ENCODE results near the gene SLC16A6.
"Not testable (repeated sequence)": the region's sequence is repeated elsewhere in the genome, so short reads cannot be mapped to it uniquely, and the experiment has no call there.

The SLC16A6 gene

DNA sequence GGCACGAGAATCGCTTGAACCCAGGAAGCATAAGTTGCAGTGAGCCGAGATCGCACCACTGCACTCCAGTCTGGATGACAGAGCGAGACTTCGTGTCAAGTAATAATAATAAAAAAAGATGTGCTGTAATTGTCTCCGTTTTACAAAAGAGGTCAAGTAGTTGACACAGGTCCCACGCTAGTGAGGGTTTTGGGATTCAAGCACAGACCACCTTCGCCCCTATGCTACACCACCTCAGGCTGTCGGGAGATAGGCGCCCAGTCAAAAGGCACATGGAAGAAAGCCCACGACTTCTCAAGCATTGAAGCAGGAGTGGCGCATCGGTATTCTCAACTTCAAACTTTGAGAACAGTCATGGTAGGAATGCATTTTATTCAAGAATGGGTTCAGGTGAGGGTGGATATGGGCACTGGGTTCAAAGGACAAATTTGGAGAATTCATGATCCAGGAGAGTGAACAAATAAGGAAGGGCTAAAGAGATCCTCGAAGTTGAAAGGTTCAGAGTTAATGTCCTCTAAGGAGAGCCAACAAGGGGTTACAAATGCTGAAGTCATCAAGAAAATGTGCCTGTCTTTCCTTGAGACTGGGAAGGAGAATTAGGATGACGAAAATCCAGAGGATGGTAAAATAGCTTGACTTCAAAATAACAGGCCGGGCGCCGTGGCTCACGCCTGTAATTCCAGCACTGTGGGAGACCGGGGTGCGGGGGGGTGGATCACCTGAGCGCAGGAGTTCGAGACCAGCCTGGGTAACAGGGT is 44.5 kb downstream of the SLC16A6 start:
- DNase-seq = no peak

DNA sequence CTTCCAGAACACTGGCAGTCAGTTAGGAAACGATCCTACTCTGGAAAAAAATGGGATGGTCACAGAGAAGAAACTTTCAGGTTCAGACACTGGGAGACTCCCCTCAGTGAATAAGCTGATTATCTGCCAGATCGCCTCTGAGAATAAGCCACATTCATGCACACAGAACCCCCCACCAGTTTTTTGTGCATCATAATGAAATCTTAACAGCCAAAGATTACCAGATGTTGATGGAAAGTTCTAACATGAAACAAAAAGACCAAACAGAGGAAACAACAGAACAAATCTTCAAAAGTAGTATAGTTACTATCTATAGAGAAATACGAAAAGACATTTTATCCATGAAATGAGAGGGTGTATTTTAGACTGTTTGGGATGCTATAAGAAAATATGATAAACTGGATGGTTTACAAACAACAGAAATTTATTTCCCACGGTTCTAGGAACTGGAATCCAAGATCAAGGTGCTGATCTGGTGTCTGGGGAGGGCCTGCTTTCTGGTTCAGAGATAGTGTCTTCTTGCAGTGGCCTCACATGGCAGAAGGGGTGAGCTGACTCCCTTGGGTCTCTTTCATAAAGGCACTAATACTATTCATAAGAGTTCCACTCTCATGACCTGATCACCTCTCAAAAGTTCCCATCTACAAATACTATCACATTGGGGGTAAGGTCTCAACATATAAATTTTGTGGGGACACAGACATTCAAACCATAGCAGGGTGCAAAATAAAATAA is 51.1 kb downstream of the SLC16A6 start:
- DNase-seq = no peak

- peak; percentile 83 for DNase-seq
These were observed 52.1 kb downstream of the SLC16A6 start for GRCh38 chr17:68238871-68239253.

GRCh38 chr17:68238164-68238870 is 52.6 kb downstream of the SLC16A6 start:
- peak; percentile 71 for DNase-seq

- DNase-seq = peak; percentile 84
These were observed 53.4 kb downstream of the SLC16A6 start for GRCh38 chr17:68237369-68238163.

GRCh38 chr17:68235336-68235791 is 55.6 kb downstream of the SLC16A6 start:
- not testable (repeated sequence) for DNase-seq

DNA sequence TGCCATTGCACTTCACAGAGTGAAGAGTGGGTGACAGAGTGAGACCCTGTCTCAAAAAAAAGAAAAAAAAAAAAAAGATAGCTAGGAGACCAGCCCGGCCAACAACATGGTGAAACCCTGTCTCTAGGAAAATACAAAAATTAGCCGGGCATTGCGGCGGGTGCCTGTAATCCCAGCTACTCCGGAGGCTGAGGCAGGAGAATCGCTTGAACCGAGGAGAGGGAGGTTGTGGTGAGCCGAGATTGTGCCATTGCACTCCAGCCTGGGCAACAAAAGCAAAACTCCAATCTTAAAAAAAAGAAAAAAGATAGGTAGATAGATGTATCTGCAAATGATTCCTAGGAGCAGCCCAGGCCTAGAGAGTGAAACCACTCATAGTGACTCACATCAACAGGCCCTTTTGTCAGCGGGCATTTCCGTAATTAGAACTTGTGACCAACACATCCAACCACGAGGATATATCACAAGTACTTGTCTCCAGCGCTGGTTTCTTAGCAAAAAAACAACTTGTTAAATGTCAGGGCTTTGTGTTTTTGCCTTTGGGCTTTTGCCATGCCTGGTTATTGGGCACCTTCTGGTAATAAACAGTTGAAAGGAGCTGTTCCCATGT is 56.1 kb downstream of the SLC16A6 start:
- peak; percentile 85 for DNase-seq

- DNase-seq = not testable (repeated sequence)
These were observed 58.2 kb downstream of the SLC16A6 start for GRCh38 chr17:68232741-68233140.

GRCh38 chr17:68231541-68231940 is 59.4 kb downstream of the SLC16A6 start:
- no peak for DNase-seq

DNA sequence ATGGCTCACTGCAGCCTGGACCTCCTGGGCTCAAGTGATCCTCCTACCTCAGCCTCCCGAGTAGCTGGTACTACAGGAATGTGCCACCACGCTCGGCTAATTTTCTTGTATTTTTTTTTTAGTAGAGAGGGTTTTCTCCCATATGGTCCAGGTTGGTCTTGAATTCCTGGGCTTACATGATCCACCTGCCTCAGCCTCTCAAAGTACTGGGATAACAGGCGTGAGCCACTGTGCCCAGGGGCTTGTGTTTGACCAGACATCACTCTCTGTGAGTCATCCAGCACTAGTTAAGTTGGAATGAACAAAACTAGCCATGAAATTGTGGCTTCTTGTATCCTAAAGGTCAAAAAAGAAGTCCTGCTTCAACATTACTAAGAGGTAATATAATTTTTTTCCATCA is 59.8 kb downstream of the SLC16A6 start:
- DNase-seq = not testable (repeated sequence)

GRCh38 chr17:68229619-68230018 is 61.3 kb downstream of the SLC16A6 start:
- DNase-seq = no peak

DNA sequence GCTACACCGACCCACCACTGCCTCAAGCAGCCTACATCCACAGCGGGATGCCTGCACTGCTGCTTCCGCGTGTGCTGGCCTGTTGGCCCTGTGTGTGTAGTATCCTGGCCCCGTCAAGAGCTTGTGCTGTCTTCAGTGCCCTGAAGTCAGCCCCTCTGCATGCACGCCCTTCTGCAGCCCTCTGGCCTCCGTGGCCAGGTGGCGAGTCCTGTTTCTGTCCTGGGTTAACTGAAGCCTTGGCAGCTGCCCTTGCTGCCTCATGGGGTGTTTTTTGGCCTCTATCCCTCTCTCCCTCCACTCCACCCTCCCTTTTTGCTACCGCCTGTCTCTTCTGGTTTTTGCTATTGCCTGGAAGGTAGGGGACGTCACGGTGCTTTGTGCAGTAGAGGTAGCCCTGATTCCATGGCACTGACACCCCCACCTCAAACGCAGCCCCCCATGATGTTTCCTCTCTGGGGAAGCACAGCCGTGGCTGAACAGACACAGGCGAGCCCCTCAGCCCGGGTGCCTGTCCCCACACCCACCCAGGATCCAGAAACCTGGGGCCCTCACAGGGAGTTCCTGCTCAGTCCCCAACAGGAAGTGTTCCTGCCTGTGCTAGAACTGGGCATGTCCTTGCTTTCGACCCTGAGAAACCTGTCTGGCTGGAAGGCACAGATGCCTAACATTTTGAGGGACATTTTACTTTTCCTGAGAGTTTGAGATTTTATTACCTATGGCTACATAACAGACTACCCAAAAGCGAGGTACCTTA is 61.9 kb downstream of the SLC16A6 start:
- DNase-seq = no peak

DNA sequence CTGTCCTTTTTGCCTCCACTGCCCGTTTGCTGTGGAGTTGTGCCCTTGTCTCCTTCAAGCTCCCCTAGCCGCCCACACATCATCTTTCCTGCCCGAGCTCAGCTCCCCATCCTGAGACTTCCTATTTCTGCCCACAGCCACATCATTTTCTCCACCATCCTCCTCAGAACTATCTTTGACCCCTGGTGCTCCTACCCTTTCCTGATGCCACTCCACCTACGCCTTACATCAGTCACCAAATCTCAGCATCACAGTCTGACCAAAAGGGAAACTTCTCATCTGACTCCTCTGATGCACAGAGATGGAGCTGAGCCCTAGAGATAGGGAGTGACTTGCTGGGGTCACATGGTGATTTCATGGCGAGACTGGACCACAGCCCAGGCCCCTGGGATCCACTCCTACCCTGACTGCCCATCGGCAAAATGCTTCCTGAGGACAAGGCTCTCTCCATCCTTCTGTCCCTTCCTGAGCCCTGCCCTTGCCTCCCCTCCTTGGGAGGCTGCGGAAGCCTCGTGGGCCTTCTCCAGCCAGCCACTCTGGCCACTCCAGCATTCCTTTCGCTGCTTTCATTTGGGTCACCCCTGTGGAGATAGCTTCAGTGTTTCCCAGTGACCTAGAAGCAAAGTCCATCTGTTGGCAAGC is 62.8 kb downstream of the SLC16A6 start:
- DNase-seq = peak; percentile 75

DNA sequence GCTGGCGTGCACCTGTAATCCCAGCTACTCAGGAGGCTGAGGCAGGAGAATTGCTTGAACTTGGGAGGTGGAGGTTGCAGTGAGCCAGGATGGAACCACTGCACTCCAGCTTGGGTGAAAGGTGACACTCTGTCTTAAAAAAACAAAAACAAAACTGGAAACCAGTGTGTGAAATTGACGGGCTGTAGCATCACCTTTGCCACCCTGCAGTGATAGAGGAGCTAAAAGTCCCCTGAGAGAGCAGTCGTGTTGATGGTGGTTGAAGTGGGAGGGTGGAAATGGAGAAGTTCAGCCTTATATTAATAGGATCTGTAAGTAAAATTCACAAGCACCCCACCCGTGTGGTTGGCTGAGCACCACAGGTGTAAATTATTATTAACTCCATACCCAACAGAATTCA is 65.9 kb downstream of the SLC16A6 start:
- not testable (repeated sequence) for DNase-seq

GRCh38 chr17:68222606-68223005 is 68.3 kb downstream of the SLC16A6 start:
- no peak for DNase-seq

DNA sequence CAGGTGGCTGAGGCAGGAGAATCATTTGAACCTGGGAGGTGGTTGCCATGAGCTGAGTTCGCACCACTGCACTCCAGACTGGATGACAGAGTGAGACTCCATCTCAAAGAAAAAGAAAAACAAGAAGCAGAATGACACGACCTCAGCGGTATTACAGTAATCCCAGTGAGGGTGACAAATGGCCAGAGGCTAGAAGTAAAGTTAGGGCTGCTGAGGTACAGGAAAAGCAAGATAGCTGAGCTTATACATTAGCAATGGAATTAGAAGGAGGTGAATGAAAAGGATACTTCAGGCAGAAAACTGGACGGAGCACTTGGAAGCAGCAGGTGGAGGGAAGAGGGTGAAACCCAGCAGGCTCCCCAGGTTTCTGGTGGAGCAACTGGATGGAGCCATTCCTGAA is 69.1 kb downstream of the SLC16A6 start:
- no peak for DNase-seq

- DNase-seq = not testable (repeated sequence)
These were observed 70.1 kb downstream of the SLC16A6 start for GRCh38 chr17:68220786-68221185.

- DNase-seq = not testable (repeated sequence)
These were observed 70.7 kb downstream of the SLC16A6 start for GRCh38 chr17:68220186-68220585.

DNA sequence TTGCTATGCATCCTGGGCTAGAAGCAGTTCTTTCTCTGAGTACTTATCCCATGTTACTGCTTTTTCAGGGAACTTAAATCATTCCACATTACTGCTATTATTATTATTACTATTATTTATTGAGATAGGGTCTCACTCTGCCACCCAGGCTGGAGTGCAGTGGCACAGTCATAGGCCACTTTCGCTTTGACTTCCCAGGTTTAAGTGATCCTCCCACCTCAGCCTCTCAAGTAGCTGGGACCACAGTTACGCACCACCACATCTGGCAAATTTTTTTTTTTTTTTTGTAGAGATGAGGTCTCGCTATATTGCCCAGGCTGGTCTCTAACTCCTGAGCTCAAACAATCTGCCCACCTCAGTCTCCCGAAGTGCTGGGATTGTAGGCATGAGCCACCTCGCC is 71.5 kb downstream of the SLC16A6 start:
- DNase-seq = not testable (repeated sequence)

All from activated CD4-positive, alpha-beta T cell treated with anti-CD3 and anti-CD28 coated beads, Interleukin-10, Interleukin-2, amounts not matched to agents 100 ng/mL and 50 ng/mL, durations not matched to agents 16 hours and 8 hours (primary cell).